ENCODE measurements around the gene GCAT. TPM values are rescaled to one million over a fixed set of nuclear protein-coding genes. Genes with fewer than 3 reads are reported as not detected.

The GCAT gene
- total RNA-seq, 2 experiments from 2014 or later = 13.2 to 14.1 TPM

Other genes starting within 250 kb of the GCAT start
- gene CDC42EP1, start 247.5 kb upstream of the GCAT start, total RNA-seq = 1 to 10 TPM in 1 of 2 experiments, under 1 TPM in 1; 0.95 to 1.1 TPM
- not detected for gene LGALS2, start 227.8 kb upstream of the GCAT start, total RNA-seq
- 10 to 100 TPM; 59.5 to 64.4 TPM for gene GGA1, start 199.1 kb upstream of the GCAT start, total RNA-seq
- 100 to 1,000 TPM; 161 to 162 TPM for gene SH3BP1, start 168.3 kb upstream of the GCAT start, total RNA-seq
- gene PDXP, start 149.2 kb upstream of the GCAT start, total RNA-seq = 10 to 100 TPM; 19.1 to 21.6 TPM
- 1,000 to 10,000 TPM; 2,209 to 2,240 TPM for gene LGALS1, start 132.3 kb upstream of the GCAT start, total RNA-seq
- gene NOL12, start 121.6 kb upstream of the GCAT start, total RNA-seq = 10 to 100 TPM; 36.6 to 36.9 TPM
- 10 to 100 TPM; 40.9 to 42.7 TPM for gene TRIOBP, start 110.9 kb upstream of the GCAT start, total RNA-seq
- gene GALR3, start 15.4 kb downstream of the GCAT start, total RNA-seq = not detected
- 10 to 100 TPM; 22.1 TPM for gene ANKRD54, start 36.4 kb downstream of the GCAT start, total RNA-seq
- 100 to 1,000 TPM; 331 to 348 TPM for gene EIF3L, start 41.5 kb downstream of the GCAT start, total RNA-seq
- 10 to 100 TPM; 21.8 to 24.1 TPM for gene MICALL1, start 98.4 kb downstream of the GCAT start, total RNA-seq
- not detected for gene C22orf23, start 145.7 kb downstream of the GCAT start, total RNA-seq
- gene POLR2F, start 145.8 kb downstream of the GCAT start, total RNA-seq = 10 to 100 TPM; 50.1 to 56.4 TPM
- not detected for gene SOX10, start 176.6 kb downstream of the GCAT start, total RNA-seq
- gene PICK1, start 249.5 kb downstream of the GCAT start, total RNA-seq = 10 to 100 TPM; 11.4 to 12.7 TPM

Measured in activated CD4-positive, alpha-beta memory T cell treated with anti-CD3 and anti-CD28 coated beads, Interleukin-2, amount 10 ng/mL, durations not matched to agents 7 days and 5 days (primary cell).